ENCODE measurements around the gene NKD1. TPM values are rescaled to one million over a fixed set of nuclear protein-coding genes. Genes with fewer than 3 reads are reported as not detected.

The NKD1 gene
- total and polyA plus RNA-seq, 2 donors from 2014 or later = 1.1 to 9.9 TPM

DNA sequence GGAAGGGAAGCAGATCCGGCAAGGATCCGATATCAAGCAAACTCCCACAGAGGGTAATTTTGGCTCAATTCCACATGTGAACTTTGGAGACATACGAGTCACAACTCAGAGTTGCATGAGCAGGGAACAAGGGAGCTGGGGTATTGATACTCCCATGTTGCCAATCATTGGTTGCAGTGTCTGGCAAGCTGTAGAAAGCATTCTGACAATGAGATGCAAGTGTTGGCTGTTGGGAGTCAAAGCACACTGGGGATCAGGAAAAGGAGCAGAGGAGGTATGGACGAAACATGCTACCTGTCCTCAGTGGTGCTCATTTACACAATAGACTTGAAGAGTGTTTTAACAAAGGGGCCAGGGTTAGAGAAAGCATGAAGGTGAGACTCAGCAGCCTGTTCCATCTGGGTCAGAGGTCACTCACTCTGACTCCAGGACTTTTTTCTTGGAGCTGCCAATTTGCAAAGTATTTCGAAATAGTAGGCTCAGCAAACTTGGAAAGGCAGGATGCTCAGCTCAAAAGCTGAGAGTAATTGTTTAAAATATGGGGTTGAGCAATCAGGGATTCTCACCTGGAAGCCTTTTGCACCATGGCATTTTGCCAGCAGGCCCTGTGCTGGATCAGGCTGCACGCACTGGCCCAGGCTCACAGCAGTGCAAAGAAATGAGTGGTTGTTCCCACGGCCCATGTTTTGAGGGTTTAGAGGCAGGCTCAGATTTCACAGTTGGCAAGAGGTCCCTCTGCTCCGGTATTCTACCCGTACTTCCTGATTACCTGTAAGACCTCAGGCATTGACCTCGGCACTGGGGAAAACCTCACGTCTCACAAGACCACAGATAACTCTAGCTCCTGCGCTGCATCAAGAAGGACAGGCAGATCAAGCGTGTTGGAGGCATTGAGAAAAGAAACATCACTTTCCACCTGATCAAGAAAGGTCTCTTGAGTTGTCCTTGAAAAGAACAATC, 17.6 kb upstream of the NKD1 start:
- Histone ChIP-seq H3K9ac (ENCODE audit: low read length in 3 of 3) (no peak overlapping the region), H3K4me3 (ENCODE audit: low read length in 3 of 3) (no peak overlapping the region), H3K4me1 (ENCODE audit: control insufficient read depth in 2 of 3, insufficient read depth in 2 of 3, low read depth in 1 of 3, low read length in 3 of 3) (no peaks in the 10 kb centered on the region), H3K27me3 (ENCODE audit: control insufficient read depth, insufficient read depth, low read length) (no peaks in the 10 kb centered on the region), H3K36me3 (ENCODE audit: control insufficient read depth in 2 of 3, insufficient read depth in 3 of 3, low read length in 3 of 3) (no peaks in the 10 kb centered on the region), H3K27ac (ENCODE audit: low read depth in 2 of 2, low read length in 2 of 2) (no peak overlapping the region), H3K9me3 (ENCODE audit: control insufficient read depth in 2 of 3, insufficient read depth in 1 of 3, low read length in 3 of 3) (peaks cover 0 to 6% (median 0%) of the 10 kb centered on the region in 3 donors)
- no peak for FAIRE-seq
- peak in 1 of 5 donors; percentile 24 for DNase-seq
- intact Hi-C loops (cut with DNase I) = no loop called here
- TF ChIP-seq, protein P1, sequence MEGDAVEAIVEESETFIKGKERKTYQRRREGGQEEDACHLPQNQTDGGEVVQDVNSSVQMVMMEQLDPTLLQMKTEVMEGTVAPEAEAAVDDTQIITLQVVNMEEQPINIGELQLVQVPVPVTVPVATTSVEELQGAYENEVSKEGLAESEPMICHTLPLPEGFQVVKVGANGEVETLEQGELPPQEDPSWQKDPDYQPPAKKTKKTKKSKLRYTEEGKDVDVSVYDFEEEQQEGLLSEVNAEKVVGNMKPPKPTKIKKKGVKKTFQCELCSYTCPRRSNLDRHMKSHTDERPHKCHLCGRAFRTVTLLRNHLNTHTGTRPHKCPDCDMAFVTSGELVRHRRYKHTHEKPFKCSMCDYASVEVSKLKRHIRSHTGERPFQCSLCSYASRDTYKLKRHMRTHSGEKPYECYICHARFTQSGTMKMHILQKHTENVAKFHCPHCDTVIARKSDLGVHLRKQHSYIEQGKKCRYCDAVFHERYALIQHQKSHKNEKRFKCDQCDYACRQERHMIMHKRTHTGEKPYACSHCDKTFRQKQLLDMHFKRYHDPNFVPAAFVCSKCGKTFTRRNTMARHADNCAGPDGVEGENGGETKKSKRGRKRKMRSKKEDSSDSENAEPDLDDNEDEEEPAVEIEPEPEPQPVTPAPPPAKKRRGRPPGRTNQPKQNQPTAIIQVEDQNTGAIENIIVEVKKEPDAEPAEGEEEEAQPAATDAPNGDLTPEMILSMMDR (IDR thresholded peaks at IDR 0.05; ENCODE audit: borderline replicate concordance, extremely low read depth, insufficient read depth) = no peak

DNA sequence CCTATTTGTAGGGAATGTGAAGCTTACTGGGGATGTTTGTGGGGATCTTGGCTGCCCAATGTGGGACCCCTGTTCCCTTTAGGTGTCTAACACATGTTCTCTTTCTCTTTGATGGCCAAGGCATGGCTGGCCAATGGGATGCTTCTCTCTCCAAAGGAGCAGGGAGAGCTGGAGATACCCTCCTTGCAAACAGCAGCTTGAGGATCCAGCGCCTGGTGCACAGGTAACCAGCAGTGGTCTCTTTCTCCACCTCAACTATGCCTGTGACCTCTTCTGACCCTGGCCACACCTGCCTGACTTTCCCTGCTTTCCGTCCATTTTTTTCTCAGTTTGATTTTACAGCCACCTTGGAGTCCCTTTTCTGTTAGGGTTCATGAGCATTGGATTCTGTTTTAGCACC, 16.8 kb upstream of the NKD1 start:
- FAIRE-seq (no peak), DNase-seq (peak in 1 of 5 donors; percentile 5)
- Histone ChIP-seq H3K9ac (ENCODE audit: low read length in 3 of 3) (no peak overlapping the region), H3K36me3 (ENCODE audit: control insufficient read depth in 2 of 3, insufficient read depth in 3 of 3, low read length in 3 of 3) (no peaks in the 10 kb centered on the region), H3K4me1 (ENCODE audit: control insufficient read depth in 2 of 3, insufficient read depth in 2 of 3, low read depth in 1 of 3, low read length in 3 of 3) (no peaks in the 10 kb centered on the region), H3K4me3 (ENCODE audit: low read length in 3 of 3) (no peak overlapping the region), H3K9me3 (ENCODE audit: control insufficient read depth in 2 of 3, insufficient read depth in 1 of 3, low read length in 3 of 3) (peaks cover 0 to 6% (median 0%) of the 10 kb centered on the region in 3 donors), H3K27ac (ENCODE audit: low read depth in 2 of 2, low read length in 2 of 2) (no peak overlapping the region), H3K27me3 (ENCODE audit: control insufficient read depth, insufficient read depth, low read length) (no peaks in the 10 kb centered on the region)
- TF ChIP-seq, protein P1 (IDR thresholded peaks at IDR 0.05; ENCODE audit: borderline replicate concordance, extremely low read depth, insufficient read depth) = no peak
- intact Hi-C loops (cut with DNase I) = no loop called here

DNA sequence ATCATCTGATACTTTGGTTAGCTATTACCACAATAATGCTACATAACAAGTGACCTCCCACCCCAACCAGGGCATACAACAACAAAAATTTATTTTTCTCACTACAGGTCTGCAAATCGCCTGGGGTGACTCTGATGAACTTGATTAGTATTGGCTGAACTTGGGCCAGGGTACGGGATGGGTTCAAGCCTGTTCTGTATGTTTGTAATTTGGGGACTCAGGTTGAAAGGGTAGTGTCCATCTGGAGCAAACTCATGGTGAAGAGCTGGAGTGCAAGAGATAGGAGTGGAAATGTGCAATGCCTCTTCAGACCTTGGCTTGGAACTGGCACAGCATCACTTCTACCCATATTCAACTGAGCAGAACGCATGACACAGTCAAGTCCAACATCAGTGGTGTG, 16.3 kb upstream of the NKD1 start:
- intact Hi-C loops (cut with DNase I) = no loop called here
- TF ChIP-seq, protein P1 (IDR thresholded peaks at IDR 0.05; ENCODE audit: borderline replicate concordance, extremely low read depth, insufficient read depth) = no peak

More for the DNA sequence above, 16.3 kb upstream of the NKD1 start:
- no peaks in the 10 kb centered on the region for H3K27me3 ChIP-seq (ENCODE audit: control insufficient read depth, insufficient read depth, low read length)
- H3K9ac ChIP-seq (ENCODE audit: low read length in 3 of 3) = no peak overlapping the region
- no peak for FAIRE-seq
- peaks cover 0 to 6% (median 0%) of the 10 kb centered on the region in 3 donors for H3K9me3 ChIP-seq (ENCODE audit: control insufficient read depth in 2 of 3, insufficient read depth in 1 of 3, low read length in 3 of 3)
- H3K4me3 ChIP-seq (ENCODE audit: low read length in 3 of 3) = no peak overlapping the region
- no peak overlapping the region for H3K27ac ChIP-seq (ENCODE audit: low read depth in 2 of 2, low read length in 2 of 2)
- H3K36me3 ChIP-seq (ENCODE audit: control insufficient read depth in 2 of 3, insufficient read depth in 3 of 3, low read length in 3 of 3) = no peaks in the 10 kb centered on the region
- no peaks in the 10 kb centered on the region for H3K4me1 ChIP-seq (ENCODE audit: control insufficient read depth in 2 of 3, insufficient read depth in 2 of 3, low read depth in 1 of 3, low read length in 3 of 3)
- peak in 1 of 5 donors; percentile 5 for DNase-seq

Data from kidney (tissue), 14 donors.